ENCODE data around the gene ARPC2. TPM values are rescaled to one million over a fixed set of nuclear protein-coding genes. Genes with fewer than 3 reads are reported as not detected.
"Not testable (repeated sequence)": the region's sequence is repeated elsewhere in the genome, so short reads cannot be mapped to it uniquely, and the experiment has no call there.

Gene ARPC2
- 213 and 281 TPM in 2 replicates for total RNA-seq

- DNase-seq (ENCODE audit: low read depth in 2 of 2), result peak; percentile 97 to 98
These were observed at the start of gene ARPC2 for GRCh38 chr2:218216674-218217359. TSS of gene ARPC2 (plus strand) at chr2:218217189. CDS start at chr2:218217471, 282 bp downstream.

GRCh38 chr2:218168016-218168415 is 49.0 kb upstream of the ARPC2 start:
- DNase-seq (ENCODE audit: low read depth in 2 of 2), result no peak

- peak; percentile 45 to 47 for DNase-seq (ENCODE audit: low read depth in 2 of 2)
These were observed 48.1 kb upstream of the ARPC2 start for GRCh38 chr2:218168635-218169462.

- no peak for DNase-seq (ENCODE audit: low read depth in 2 of 2)
These were observed 47.0 kb upstream of the ARPC2 start for GRCh38 chr2:218169757-218170546.

GRCh38 chr2:218171744-218172143 is 45.2 kb upstream of the ARPC2 start:
- DNase-seq (ENCODE audit: low read depth in 2 of 2), result not testable (repeated sequence)

GRCh38 chr2:218172845-218173244 is 44.1 kb upstream of the ARPC2 start:
- DNase-seq (ENCODE audit: low read depth in 2 of 2), result no peak

GRCh38 chr2:218179782-218180181 is 37.2 kb upstream of the ARPC2 start:
- DNase-seq (ENCODE audit: low read depth in 2 of 2), result no peak

GRCh38 chr2:218180467-218181114 is 36.4 kb upstream of the ARPC2 start:
- DNase-seq (ENCODE audit: low read depth in 2 of 2), result no peak

GRCh38 chr2:218184331-218184730 is 32.7 kb upstream of the ARPC2 start:
- DNase-seq (ENCODE audit: low read depth in 2 of 2), result no peak

- peak; percentile 74 to 80 for DNase-seq (ENCODE audit: low read depth in 2 of 2)
These were observed 30.6 kb upstream of the ARPC2 start for GRCh38 chr2:218186355-218186766.

GRCh38 chr2:218186876-218187275 is 30.1 kb upstream of the ARPC2 start:
- DNase-seq (ENCODE audit: low read depth in 2 of 2), result no peak

- DNase-seq (ENCODE audit: low read depth in 2 of 2), result peak in 1 of 2 donors; percentile 14
These were observed 29.5 kb upstream of the ARPC2 start for GRCh38 chr2:218187296-218188015.

GRCh38 chr2:218188528-218188927 is 28.5 kb upstream of the ARPC2 start:
- DNase-seq (ENCODE audit: low read depth in 2 of 2), result no peak

GRCh38 chr2:218192902-218193430 is 24.0 kb upstream of the ARPC2 start:
- no peak for DNase-seq (ENCODE audit: low read depth in 2 of 2)

- no peak for DNase-seq (ENCODE audit: low read depth in 2 of 2)
These were observed 23.3 kb upstream of the ARPC2 start for GRCh38 chr2:218193701-218194100.

- DNase-seq (ENCODE audit: low read depth in 2 of 2), result no peak
These were observed 22.1 kb upstream of the ARPC2 start for GRCh38 chr2:218194880-218195279.

GRCh38 chr2:218196974-218197373 is 20.0 kb upstream of the ARPC2 start:
- DNase-seq (ENCODE audit: low read depth in 2 of 2), result no peak

- DNase-seq (ENCODE audit: low read depth in 2 of 2), result no peak
These were observed 14.7 kb upstream of the ARPC2 start for GRCh38 chr2:218202266-218202665.

GRCh38 chr2:218209078-218209477 is 7.9 kb upstream of the ARPC2 start:
- no peak for DNase-seq (ENCODE audit: low read depth in 2 of 2)

GRCh38 chr2:218214116-218214515 is 2.9 kb upstream of the ARPC2 start:
- DNase-seq (ENCODE audit: low read depth in 2 of 2), result no peak

- no peak for DNase-seq (ENCODE audit: low read depth in 2 of 2)
These were observed 684 bp upstream of the ARPC2 start for GRCh38 chr2:218216336-218216673.
